ENCODE measurements around the gene SLC44A1. TPM values are rescaled to one million over a fixed set of nuclear protein-coding genes. Genes with fewer than 3 reads are reported as not detected.

SLC44A1 gene
- total and polyA plus RNA-seq, 2 donors from 2014 or later, result 17.4 to 42.3 TPM

GRCh38 chr9:105328872-105329718, 84.6 kb downstream of the SLC44A1 start:
- Histone ChIP-seq H3K4me3 (ENCODE audit: low read length in 3 of 3) (no peak overlapping the region), H3K9ac (ENCODE audit: low read length in 3 of 3) (no peak overlapping the region), H3K27ac (ENCODE audit: low read depth in 2 of 2, low read length in 2 of 2) (no peak overlapping the region), H3K36me3 (ENCODE audit: control insufficient read depth in 2 of 3, insufficient read depth in 3 of 3, low read length in 3 of 3) (no peaks in the 10 kb centered on the region), H3K27me3 (ENCODE audit: control insufficient read depth, insufficient read depth, low read length) (no peaks in the 10 kb centered on the region), H3K9me3 (ENCODE audit: control insufficient read depth in 2 of 3, insufficient read depth in 1 of 3, low read length in 3 of 3) (no peaks in the 10 kb centered on the region), H3K4me1 (ENCODE audit: control insufficient read depth in 2 of 3, insufficient read depth in 2 of 3, low read depth in 1 of 3, low read length in 3 of 3) (peaks cover 0 to 2% (median 0%) of the 10 kb centered on the region in 3 donors)
- FAIRE-seq, result no peak
- intact Hi-C loops (cut with DNase I), result no loop called here
- no peak for DNase-seq
- no peak for TF ChIP-seq CTCF (IDR thresholded peaks at IDR 0.05; ENCODE audit: borderline replicate concordance, extremely low read depth, insufficient read depth)

GRCh38 chr9:105329719-105330062, 85.2 kb downstream of the SLC44A1 start:
- Histone ChIP-seq H3K4me1 (ENCODE audit: control insufficient read depth in 2 of 3, insufficient read depth in 2 of 3, low read depth in 1 of 3, low read length in 3 of 3) (peaks cover 0 to 2% (median 0%) of the 10 kb centered on the region in 3 donors), H3K27ac (ENCODE audit: low read depth in 2 of 2, low read length in 2 of 2) (no peak overlapping the region), H3K9ac (ENCODE audit: low read length in 3 of 3) (no peak overlapping the region), H3K27me3 (ENCODE audit: control insufficient read depth, insufficient read depth, low read length) (no peaks in the 10 kb centered on the region), H3K4me3 (ENCODE audit: low read length in 3 of 3) (no peak overlapping the region), H3K9me3 (ENCODE audit: control insufficient read depth in 2 of 3, insufficient read depth in 1 of 3, low read length in 3 of 3) (no peaks in the 10 kb centered on the region), H3K36me3 (ENCODE audit: control insufficient read depth in 2 of 3, insufficient read depth in 3 of 3, low read length in 3 of 3) (no peaks in the 10 kb centered on the region)
- FAIRE-seq (no peak), DNase-seq (no peak)
- TF ChIP-seq CTCF (IDR thresholded peaks at IDR 0.05; ENCODE audit: borderline replicate concordance, extremely low read depth, insufficient read depth), result no peak
- intact Hi-C loops (cut with DNase I), result no loop called here

- Histone ChIP-seq H3K4me1 (ENCODE audit: control insufficient read depth in 2 of 3, insufficient read depth in 2 of 3, low read depth in 1 of 3, low read length in 3 of 3) (peaks cover 0 to 2% (median 0%) of the 10 kb centered on the region in 3 donors), H3K9me3 (ENCODE audit: control insufficient read depth in 2 of 3, insufficient read depth in 1 of 3, low read length in 3 of 3) (no peaks in the 10 kb centered on the region), H3K4me3 (ENCODE audit: low read length in 3 of 3) (no peak overlapping the region), H3K27ac (ENCODE audit: low read depth in 2 of 2, low read length in 2 of 2) (no peak overlapping the region), H3K27me3 (ENCODE audit: control insufficient read depth, insufficient read depth, low read length) (no peaks in the 10 kb centered on the region), H3K9ac (ENCODE audit: low read length in 3 of 3) (no peak overlapping the region), H3K36me3 (ENCODE audit: control insufficient read depth in 2 of 3, insufficient read depth in 3 of 3, low read length in 3 of 3) (no peaks in the 10 kb centered on the region)
- DNase-seq (no peak), FAIRE-seq (no peak)
- TF ChIP-seq CTCF (IDR thresholded peaks at IDR 0.05; ENCODE audit: borderline replicate concordance, extremely low read depth, insufficient read depth), result no peak
- intact Hi-C loops (cut with DNase I), result no loop called here
Measured at GRCh38 chr9:105330201-105330600, 85.8 kb downstream of the SLC44A1 start.
